Vagina (tissue), 2 donors: ENCODE results near the gene MACROD2. TPM values are rescaled to one million over a fixed set of nuclear protein-coding genes. Genes with fewer than 3 reads are reported as not detected.

ENCODE experiments used
- DNase-seq, 2 donors: peaks; one replicate each; pipeline ENCODE4 v3.0.0-alpha.2; 2017; ENCODE audit errors: extremely low spot score in 2 of 2
- H3K27ac ChIP-seq: fragments of 200-600 bp; sonication (generic); one replicate; pipeline ENCODE4 v1.5.1; 2019
- H3K27me3 ChIP-seq: fragments of 200-600 bp; sonication (generic); one replicate; pipeline ENCODE4 v1.5.1; 2019
- H3K36me3 ChIP-seq, 2 donors: fragments of 200-600 bp; sonication (generic); one replicate each; pipeline ENCODE4 v1.5.1; 2017 to 2019
- H3K4me1 ChIP-seq: fragments of 200-600 bp; sonication (generic); one replicate; pipeline ENCODE4 v1.5.1; 2019
- H3K4me3 ChIP-seq, 2 donors: fragments of 200-600 bp; sonication (generic); 1 replicate in 1 of 2; 2 replicates in 1 of 2; pipeline ENCODE4 v1.5.1; 2016 to 2019
- H3K9me3 ChIP-seq: fragments of 200-600 bp; sonication (generic); one replicate; pipeline ENCODE4 v1.5.1; 2019
- CTCF ChIP-seq, 3 experiments: fragments of 450-650 bp in 2 of 3; fragments of 200-600 bp in 1 of 3; sonication (generic) in 1 of 3; IDR thresholded peaks; one replicate each; pipeline ENCODE4 v1.5.1; 2017 to 2019; ENCODE audit warnings: antibody characterized with exemption in 3 of 3, mild to moderate bottlenecking in 2 of 3, moderate library complexity in 2 of 3
- POLR2A ChIP-seq, 2 donors: fragments of 450-650 bp; IDR thresholded peaks; one replicate each; pipeline ENCODE4 v1.6.1; 2017; ENCODE audit warnings: antibody characterized with exemption in 2 of 2, mild to moderate bottlenecking in 2 of 2, moderate library complexity in 2 of 2
- POLR2AphosphoS5 ChIP-seq, 2 donors: sonication (generic); formaldehyde crosslinking; IDR thresholded peaks; one replicate each; pipeline ENCODE4 v1.9.0; 2017; ENCODE audit warnings: antibody characterized with exemption in 2 of 2, mild to moderate bottlenecking in 2 of 2, low read depth in 1 of 2; ENCODE audit not compliant: insufficient read depth in 1 of 2
- intact Hi-C: fragments of 100-400 bp; cut with DNase I; formaldehyde crosslinking; loops from one replicate; pipeline ENCODE4 v1.15.1; 2023
- total RNA-seq: library from RNA; depleted of rRNA; stranded (reverse); fragments of >200 nt; gene quantifications from one replicate; pipeline ENCODE4 v1.2.3, GENCODE V29; 2016

MACROD2 gene
- total RNA-seq, 1 donor from 2014 or later = 12.5 TPM

DNA sequence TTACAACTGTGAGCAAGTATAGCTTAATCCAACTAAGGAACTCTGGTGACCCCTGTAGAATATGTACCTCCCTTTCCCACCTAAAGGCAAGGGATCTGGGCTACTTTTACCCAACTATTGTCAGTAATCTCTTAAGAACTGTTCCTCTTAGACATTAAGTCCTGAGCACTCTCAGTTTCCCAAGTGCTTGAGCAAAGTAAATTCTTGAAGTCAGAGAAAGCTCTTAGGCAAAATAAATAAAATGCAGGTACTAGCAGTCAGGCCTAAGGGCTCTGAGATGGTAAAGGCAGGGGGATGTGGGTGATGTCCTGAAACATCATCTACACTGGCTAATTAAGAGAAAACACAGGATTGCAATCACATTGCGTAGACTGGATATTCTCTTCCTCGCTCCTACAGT is 788.5 kb downstream of the MACROD2 start:
- Histone ChIP-seq H3K36me3 (no peaks in the 10 kb centered on the region), H3K9me3 (no peaks in the 10 kb centered on the region), H3K4me1 (no peaks in the 10 kb centered on the region), H3K27me3 (no peaks in the 10 kb centered on the region), H3K27ac (no peak overlapping the region), H3K4me3 (no peak overlapping the region)
- no peak for DNase-seq
- no peak for TF ChIP-seq CTCF (IDR thresholded peaks at IDR 0.05)
- no peak for TF ChIP-seq POLR2A (IDR thresholded peaks at IDR 0.05)
- TF ChIP-seq POLR2AphosphoS5 (IDR thresholded peaks at IDR 0.05; ENCODE audit: insufficient read depth in 1 of 2, low read depth in 1 of 2) = no peak
- intact Hi-C loops = no loop called here

- H3K4me3 ChIP-seq = no peak overlapping the region
- H3K4me1 ChIP-seq = no peaks in the 10 kb centered on the region
- H3K27me3 ChIP-seq = no peaks in the 10 kb centered on the region
- TF ChIP-seq POLR2A (IDR thresholded peaks at IDR 0.05) (no peak), CTCF (IDR thresholded peaks at IDR 0.05) (no peak), POLR2AphosphoS5 (IDR thresholded peaks at IDR 0.05; ENCODE audit: insufficient read depth in 1 of 2, low read depth in 1 of 2) (no peak)
- no peaks in the 10 kb centered on the region for H3K36me3 ChIP-seq
- no peak overlapping the region for H3K27ac ChIP-seq
- no peaks in the 10 kb centered on the region for H3K9me3 ChIP-seq
- intact Hi-C loops = no loop called here
- no peak for DNase-seq
Observed at GRCh38 chr20:14785065-14785743, 789.9 kb downstream of the MACROD2 start.

DNA sequence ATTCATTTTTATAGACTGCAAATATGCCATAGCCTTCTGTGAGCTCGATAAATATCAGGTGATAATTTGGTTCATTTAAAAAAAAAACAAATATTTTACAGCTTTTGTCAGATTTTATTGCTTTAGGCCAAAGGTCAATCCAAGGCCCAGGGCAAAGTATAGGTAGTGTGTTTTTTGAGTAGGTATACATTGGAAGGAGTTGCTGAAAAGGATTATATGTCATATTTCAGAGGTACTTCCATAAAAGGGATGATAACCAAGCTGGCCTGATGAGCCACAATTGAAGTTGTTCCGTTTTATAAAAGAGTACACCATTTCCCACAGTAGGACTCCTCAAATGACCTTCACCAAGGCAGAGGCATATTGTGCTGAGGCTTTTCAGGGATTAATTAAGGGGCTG is 794.9 kb downstream of the MACROD2 start:
- no peaks in the 10 kb centered on the region for H3K4me1 ChIP-seq
- no peak for TF ChIP-seq POLR2AphosphoS5 (IDR thresholded peaks at IDR 0.05; ENCODE audit: insufficient read depth in 1 of 2, low read depth in 1 of 2)
- no peak for TF ChIP-seq POLR2A (IDR thresholded peaks at IDR 0.05)
- TF ChIP-seq CTCF (IDR thresholded peaks at IDR 0.05) = no peak
- DNase-seq = no peak
- H3K27me3 ChIP-seq = no peaks in the 10 kb centered on the region
- no peak overlapping the region for H3K27ac ChIP-seq
- no peaks in the 10 kb centered on the region for H3K36me3 ChIP-seq
- no peak overlapping the region for H3K4me3 ChIP-seq
- H3K9me3 ChIP-seq = no peaks in the 10 kb centered on the region
- intact Hi-C loops = no loop called here

- H3K9me3 ChIP-seq = no peaks in the 10 kb centered on the region
- no peaks in the 10 kb centered on the region for H3K36me3 ChIP-seq
- H3K27me3 ChIP-seq = no peaks in the 10 kb centered on the region
- intact Hi-C loops = no loop called here
- no peak overlapping the region for H3K27ac ChIP-seq
- H3K4me3 ChIP-seq = no peak overlapping the region
- TF ChIP-seq CTCF (IDR thresholded peaks at IDR 0.05) = no peak
- TF ChIP-seq POLR2A (IDR thresholded peaks at IDR 0.05) = no peak
- TF ChIP-seq POLR2AphosphoS5 (IDR thresholded peaks at IDR 0.05; ENCODE audit: insufficient read depth in 1 of 2, low read depth in 1 of 2) = no peak
- no peaks in the 10 kb centered on the region for H3K4me1 ChIP-seq
- no peak for DNase-seq
Observed at GRCh38 chr20:14790771-14791620, 795.7 kb downstream of the MACROD2 start.

DNA sequence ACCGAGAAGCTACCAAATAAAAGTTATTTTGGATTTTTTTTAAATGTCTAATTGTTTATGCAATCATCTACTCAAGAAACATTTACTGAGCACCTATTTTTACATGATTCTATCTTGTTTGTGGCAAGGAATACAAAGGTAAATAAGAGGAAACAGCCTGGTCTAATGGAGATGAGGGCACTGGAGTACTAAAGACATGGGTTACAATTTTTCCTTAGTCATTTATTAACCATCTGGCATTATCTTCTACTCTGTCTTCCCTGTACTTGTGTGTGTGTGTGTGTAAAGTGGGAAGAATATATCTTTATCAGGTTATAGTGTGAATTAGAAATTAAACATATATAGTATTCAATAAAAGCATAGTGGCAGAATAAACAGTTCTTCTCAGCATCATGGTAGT is 797.6 kb downstream of the MACROD2 start:
- Histone ChIP-seq H3K27ac (no peak overlapping the region), H3K36me3 (no peaks in the 10 kb centered on the region), H3K9me3 (no peaks in the 10 kb centered on the region), H3K4me1 (no peaks in the 10 kb centered on the region), H3K4me3 (no peak overlapping the region), H3K27me3 (no peaks in the 10 kb centered on the region)
- no peak for TF ChIP-seq CTCF (IDR thresholded peaks at IDR 0.05)
- TF ChIP-seq POLR2AphosphoS5 (IDR thresholded peaks at IDR 0.05; ENCODE audit: insufficient read depth in 1 of 2, low read depth in 1 of 2) = no peak
- TF ChIP-seq POLR2A (IDR thresholded peaks at IDR 0.05) = no peak
- intact Hi-C loops = no loop called here
- DNase-seq = no peak
